HEK293 (cell line): ENCODE results near the gene GCK.

ENCODE experiments used
- ZBTB10 ChIP-seq: fragments of 450-650 bp; formaldehyde crosslinking; IDR thresholded peaks from 2 replicates; pipeline ENCODE4 v1.5.1; 2016; ENCODE audit warnings: missing biosample characterization, missing genetic modification characterization
- ZNF510 ChIP-seq: fragments of 450-650 bp; formaldehyde crosslinking; IDR thresholded peaks from 2 replicates; pipeline ENCODE4 v1.5.1; 2018; ENCODE audit warnings: mild to moderate bottlenecking, missing genetic modification characterization, missing biosample characterization; ENCODE audit not compliant: insufficient replicate concordance
- ZNF785 ChIP-seq: fragments of 450-650 bp; formaldehyde crosslinking; IDR thresholded peaks from 2 replicates; pipeline ENCODE4 v1.5.1; 2016; ENCODE audit warnings: missing biosample characterization, missing genetic modification characterization
- TF ChIP-seq, protein P1 (sequence below): fragments of 450-650 bp; formaldehyde crosslinking; IDR thresholded peaks from 2 replicates; pipeline ENCODE4 v1.5.1; 2016; ENCODE audit warnings: missing biosample characterization, missing genetic modification characterization

DNA sequence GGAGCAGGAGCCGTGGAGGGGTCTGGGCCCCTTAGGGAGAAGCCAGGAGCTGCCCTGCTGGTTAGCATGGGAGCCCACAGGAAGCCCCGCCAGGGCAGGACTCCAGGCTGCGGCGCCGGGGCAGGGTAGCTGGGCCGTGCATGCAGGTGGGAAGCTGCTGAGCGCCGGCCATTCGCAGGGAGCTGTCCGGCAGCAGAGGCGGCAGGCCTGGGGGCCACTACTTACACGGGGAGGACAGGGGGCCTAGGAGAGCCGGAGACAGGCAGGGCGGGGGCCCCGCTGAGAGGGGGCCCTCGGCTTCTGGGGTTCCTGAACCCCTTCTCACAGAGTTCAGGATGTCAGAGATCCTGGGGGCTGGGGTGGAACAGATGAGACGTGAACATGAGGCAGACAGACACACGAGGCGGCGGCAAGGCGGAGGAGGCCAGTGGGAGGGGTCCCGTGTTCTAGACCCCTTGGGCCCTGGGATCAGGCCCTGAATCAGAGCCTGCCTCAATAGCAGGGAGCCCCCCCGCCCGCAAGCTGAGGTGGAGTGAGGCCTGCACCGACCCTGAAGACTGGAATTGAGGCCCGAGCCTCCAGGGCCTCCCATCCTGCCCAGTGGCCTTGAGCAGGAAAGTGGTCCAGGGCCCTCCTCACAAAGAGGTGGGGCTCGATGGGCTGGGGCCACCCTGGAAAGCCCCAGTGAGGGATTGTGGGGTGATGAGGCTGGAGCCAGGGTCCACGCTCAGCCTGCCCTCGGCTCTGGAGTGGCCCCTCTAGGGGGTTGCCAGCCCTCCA is 39.5 kb upstream of the GCK start:
- TF ChIP-seq ZBTB10 (no peak), ZNF785 (tag by site-specific recombination) (no peak), ZNF510 (tag by site-specific recombination) (no peak)
- TF ChIP-seq, protein P1, sequence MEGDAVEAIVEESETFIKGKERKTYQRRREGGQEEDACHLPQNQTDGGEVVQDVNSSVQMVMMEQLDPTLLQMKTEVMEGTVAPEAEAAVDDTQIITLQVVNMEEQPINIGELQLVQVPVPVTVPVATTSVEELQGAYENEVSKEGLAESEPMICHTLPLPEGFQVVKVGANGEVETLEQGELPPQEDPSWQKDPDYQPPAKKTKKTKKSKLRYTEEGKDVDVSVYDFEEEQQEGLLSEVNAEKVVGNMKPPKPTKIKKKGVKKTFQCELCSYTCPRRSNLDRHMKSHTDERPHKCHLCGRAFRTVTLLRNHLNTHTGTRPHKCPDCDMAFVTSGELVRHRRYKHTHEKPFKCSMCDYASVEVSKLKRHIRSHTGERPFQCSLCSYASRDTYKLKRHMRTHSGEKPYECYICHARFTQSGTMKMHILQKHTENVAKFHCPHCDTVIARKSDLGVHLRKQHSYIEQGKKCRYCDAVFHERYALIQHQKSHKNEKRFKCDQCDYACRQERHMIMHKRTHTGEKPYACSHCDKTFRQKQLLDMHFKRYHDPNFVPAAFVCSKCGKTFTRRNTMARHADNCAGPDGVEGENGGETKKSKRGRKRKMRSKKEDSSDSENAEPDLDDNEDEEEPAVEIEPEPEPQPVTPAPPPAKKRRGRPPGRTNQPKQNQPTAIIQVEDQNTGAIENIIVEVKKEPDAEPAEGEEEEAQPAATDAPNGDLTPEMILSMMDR (tag by site-specific recombination): no peak
